ENCODE results near the gene POU4F3. TPM values are rescaled to one million over a fixed set of nuclear protein-coding genes. Genes with fewer than 3 reads are reported as not detected.

The POU4F3 gene
- total RNA-seq, 3 donors from 2014 or later: 0.15 TPM; not detected in 2

DNA sequence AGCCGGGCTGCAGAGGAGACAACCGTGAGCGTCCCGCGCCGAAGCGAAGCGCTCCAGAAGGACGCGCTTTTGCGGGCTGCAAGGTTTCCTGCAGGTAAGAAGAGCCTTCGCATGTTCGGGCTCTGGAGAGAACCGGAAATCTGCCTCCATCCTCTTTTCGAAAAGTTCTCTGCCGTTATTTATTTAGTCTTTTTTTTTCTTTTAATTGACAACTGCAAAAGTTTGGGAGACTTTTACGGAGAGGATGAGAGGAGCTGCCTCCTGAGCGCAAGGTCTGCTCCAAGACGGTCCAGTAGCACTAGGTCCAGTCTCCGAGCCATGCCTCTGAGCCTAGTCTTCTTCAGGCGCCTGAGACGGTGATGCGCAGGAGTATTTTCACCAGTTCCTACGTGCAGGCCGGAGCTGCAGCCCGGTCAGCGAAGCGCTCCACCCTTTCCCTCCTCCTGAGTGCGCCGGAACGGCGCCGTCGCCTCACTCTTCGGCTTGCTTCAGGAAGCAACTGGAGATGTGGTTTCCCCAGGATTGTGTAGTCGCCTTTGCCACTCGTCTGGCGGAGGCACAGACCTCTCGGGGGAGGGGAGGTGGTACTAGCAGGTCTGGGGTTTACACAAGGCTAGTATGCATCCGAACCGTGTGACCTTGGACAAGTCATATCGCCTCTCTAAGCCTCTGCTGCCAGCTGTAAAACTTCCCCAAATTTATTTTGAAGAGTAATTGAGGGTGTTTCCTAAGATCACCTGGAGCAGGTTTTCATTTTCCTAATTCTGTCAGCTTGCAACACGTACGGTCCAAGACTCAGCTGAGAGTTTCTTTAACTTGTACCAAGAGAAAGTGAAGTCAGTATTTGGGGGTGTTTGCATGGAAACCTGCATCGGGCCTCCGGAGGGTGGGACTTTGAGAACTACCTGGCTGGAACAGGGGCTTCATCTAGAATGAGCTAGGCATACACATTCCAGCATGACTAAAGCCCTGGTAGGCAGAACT is 4.5 kb downstream of the POU4F3 start:
- Histone ChIP-seq H3K9me3 (no peaks in the 10 kb centered on the region), H3K27me3 (peaks cover 5 to 80% of the 10 kb centered on the region in 2 donors), H3K4me3 (no peak overlapping the region), H3K36me3 (no peaks in the 10 kb centered on the region), H3K4me1 (no peaks in the 10 kb centered on the region), H3K27ac (no peak overlapping the region)
- intact Hi-C loops (cut with DNase I; ENCODE audit: low total_unique reads): no loop called here
- no peak for DNase-seq (ENCODE audit: low spot score in 2 of 2)
- TF ChIP-seq, protein P1, sequence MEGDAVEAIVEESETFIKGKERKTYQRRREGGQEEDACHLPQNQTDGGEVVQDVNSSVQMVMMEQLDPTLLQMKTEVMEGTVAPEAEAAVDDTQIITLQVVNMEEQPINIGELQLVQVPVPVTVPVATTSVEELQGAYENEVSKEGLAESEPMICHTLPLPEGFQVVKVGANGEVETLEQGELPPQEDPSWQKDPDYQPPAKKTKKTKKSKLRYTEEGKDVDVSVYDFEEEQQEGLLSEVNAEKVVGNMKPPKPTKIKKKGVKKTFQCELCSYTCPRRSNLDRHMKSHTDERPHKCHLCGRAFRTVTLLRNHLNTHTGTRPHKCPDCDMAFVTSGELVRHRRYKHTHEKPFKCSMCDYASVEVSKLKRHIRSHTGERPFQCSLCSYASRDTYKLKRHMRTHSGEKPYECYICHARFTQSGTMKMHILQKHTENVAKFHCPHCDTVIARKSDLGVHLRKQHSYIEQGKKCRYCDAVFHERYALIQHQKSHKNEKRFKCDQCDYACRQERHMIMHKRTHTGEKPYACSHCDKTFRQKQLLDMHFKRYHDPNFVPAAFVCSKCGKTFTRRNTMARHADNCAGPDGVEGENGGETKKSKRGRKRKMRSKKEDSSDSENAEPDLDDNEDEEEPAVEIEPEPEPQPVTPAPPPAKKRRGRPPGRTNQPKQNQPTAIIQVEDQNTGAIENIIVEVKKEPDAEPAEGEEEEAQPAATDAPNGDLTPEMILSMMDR (IDR thresholded peaks at IDR 0.05): no peak
- TF ChIP-seq POLR2A (IDR thresholded peaks at IDR 0.05) (no peak), POLR2AphosphoS5 (IDR thresholded peaks at IDR 0.05) (no peak)

DNA sequence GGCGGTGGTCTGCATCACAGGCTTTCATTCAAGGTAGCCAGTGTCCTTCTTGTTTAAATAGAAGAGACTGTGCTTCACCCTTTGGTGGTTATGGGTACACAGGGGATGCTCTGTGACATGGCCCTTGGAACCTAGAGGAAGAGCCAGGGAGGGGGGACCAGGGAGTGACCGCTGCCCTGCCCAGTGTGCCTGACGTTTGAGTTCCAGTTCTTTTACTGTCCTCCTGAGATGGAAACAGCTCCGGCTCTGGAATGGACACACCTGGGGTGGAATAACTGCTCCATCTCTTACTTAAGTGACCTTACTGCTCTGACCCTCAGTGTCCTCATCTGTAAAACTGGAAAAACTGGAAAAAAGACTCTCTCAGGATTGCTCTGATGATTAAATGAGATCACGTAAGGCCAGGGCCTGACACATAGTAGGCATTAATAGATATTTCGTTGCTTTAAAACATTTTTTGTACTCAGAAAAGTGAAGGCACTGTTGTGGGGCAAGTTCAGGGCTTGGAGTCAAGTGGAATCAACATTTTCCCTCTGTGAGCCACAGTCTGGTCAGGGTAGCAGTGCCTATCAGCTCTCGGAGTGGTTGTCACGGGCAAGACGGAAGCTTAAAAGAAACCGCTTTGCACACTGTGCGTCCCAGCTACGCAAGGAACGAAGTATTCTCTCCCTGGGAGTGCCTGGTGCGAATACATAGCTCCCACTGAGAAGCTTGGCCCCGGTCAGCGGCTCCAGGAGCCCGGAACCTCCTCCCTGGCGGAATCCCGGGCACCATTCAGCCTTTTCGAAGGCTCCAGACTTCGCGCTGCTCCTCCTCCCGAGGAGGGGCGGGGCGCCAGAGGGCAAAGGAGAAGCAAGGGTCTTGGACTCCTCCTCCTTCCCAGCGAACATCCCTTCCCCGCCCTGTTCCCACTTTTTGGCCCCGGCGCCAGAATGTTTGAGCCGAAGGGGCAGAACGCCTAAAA is 5.8 kb downstream of the POU4F3 start:
- intact Hi-C loops (cut with DNase I; ENCODE audit: low total_unique reads): no loop called here
- peaks cover 5 to 72% of the 10 kb centered on the region in 2 donors for H3K27me3 ChIP-seq
- H3K4me3 ChIP-seq: peak overlapping the region in 2 of 3 donors; percentile 6 to 30
- no peak overlapping the region for H3K27ac ChIP-seq
- no peaks in the 10 kb centered on the region for H3K9me3 ChIP-seq
- TF ChIP-seq, protein P1 (IDR thresholded peaks at IDR 0.05): no peak
- TF ChIP-seq POLR2A (IDR thresholded peaks at IDR 0.05) (no peak), POLR2AphosphoS5 (IDR thresholded peaks at IDR 0.05) (no peak)
- no peaks in the 10 kb centered on the region for H3K36me3 ChIP-seq
- DNase-seq (ENCODE audit: low spot score in 2 of 2): no peak
- no peaks in the 10 kb centered on the region for H3K4me1 ChIP-seq

DNA sequence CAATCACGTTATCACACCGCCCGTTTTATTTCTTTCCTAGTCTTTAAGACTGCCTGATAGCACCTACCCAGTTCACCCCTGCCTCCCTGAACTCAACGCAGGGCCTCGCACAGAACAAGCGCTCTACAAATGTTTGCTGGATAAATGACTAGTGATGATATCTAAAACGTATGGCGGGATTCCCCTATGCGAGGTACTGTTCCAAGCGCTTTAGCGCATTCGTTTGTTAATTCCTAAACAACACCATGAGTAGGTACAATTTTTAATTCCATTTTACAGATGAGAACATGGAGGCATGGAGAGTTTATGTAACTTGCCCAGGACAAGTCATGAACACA is 6.6 kb downstream of the POU4F3 start:
- Histone ChIP-seq H3K4me1 (no peaks in the 10 kb centered on the region), H3K4me3 (peak overlapping the region in 1 of 3 donors; percentile 30), H3K27me3 (peaks cover 5 to 66% of the 10 kb centered on the region in 2 donors), H3K36me3 (no peaks in the 10 kb centered on the region), H3K9me3 (no peaks in the 10 kb centered on the region), H3K27ac (no peak overlapping the region)
- intact Hi-C loops (cut with DNase I; ENCODE audit: low total_unique reads): no loop called here
- TF ChIP-seq, protein P1 (IDR thresholded peaks at IDR 0.05): no peak
- no peak for DNase-seq (ENCODE audit: low spot score in 2 of 2)

DNA sequence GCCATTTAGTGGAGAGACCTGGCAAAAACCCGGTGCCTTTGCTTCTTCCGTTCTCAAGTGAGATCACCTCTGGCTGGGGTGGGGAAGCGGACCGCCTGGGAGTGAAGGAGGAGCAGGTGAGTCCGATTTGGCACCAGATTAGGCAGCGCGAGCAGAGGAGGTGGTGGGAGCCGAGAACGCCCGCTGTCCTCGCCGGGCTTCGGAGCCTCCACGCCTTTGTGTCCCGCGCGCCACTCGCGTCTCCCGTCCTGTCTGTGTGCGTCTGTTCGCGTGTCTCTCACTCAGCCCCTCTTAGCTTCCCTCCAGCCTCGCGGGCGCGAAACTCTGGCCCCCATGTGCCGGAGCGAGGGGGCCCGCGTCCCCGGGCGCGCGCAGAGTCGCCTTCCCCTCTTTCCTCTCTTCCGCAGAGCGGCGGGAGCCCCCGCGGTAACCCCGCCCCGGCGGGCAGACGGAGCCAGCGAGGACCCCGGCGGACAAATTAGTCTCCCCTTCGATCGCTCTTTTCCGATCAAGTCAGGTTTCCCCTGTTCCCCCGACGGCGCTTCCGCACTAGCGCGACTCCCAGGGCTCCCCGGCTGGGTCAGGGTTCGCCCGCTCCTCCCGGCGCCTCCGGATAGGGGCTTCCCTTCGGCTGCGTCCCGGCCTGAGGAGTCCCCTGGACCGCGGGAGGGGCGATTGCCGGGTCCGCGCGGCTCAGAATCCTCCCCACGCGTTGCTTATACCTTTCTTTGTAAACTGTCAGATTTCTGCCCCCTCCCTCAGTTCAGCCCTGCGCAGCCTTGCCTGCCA is 7.1 kb downstream of the POU4F3 start:
- no peak for DNase-seq (ENCODE audit: low spot score in 2 of 2)
- no peaks in the 10 kb centered on the region for H3K36me3 ChIP-seq
- H3K27me3 ChIP-seq: peaks cover 5 to 60% of the 10 kb centered on the region in 2 donors
- no peaks in the 10 kb centered on the region for H3K9me3 ChIP-seq
- H3K4me1 ChIP-seq: no peaks in the 10 kb centered on the region
- intact Hi-C loops (cut with DNase I; ENCODE audit: low total_unique reads): no loop called here
- no peak overlapping the region for H3K27ac ChIP-seq
- TF ChIP-seq POLR2A (IDR thresholded peaks at IDR 0.05) (no peak), POLR2AphosphoS5 (IDR thresholded peaks at IDR 0.05) (no peak)
- TF ChIP-seq, protein P1 (IDR thresholded peaks at IDR 0.05): no peak
- peak overlapping the region in 1 of 3 donors; percentile 30 for H3K4me3 ChIP-seq
